Smooth muscle cell of the brain vasculature (primary cell): Measurements from ENCODE around the gene NR2C2.

Source experiments
- DNase-seq: peaks from one replicate; pipeline ENCODE4 v3.0.0-alpha.2; 2012; ENCODE audit warnings: low read depth, low spot score

NR2C2 gene

GRCh38 chr3:15017191-15017590 lies 69.8 kb downstream of the NR2C2 start:
- DNase-seq, result no peak

GRCh38 chr3:15023249-15023648 lies 75.9 kb downstream of the NR2C2 start:
- no peak for DNase-seq

- no peak for DNase-seq
Measured at GRCh38 chr3:15023719-15024118, 76.3 kb downstream of the NR2C2 start.

GRCh38 chr3:15029625-15030024 lies 82.2 kb downstream of the NR2C2 start:
- no peak for DNase-seq

- no peak for DNase-seq
Measured at GRCh38 chr3:15032650-15033049, 85.3 kb downstream of the NR2C2 start.

GRCh38 chr3:15033103-15033502 lies 85.7 kb downstream of the NR2C2 start:
- no peak for DNase-seq

GRCh38 chr3:15038306-15038705 lies 90.9 kb downstream of the NR2C2 start:
- DNase-seq, result no peak

GRCh38 chr3:15040844-15041243 lies 93.5 kb downstream of the NR2C2 start:
- no peak for DNase-seq

GRCh38 chr3:15041950-15042349 lies 94.6 kb downstream of the NR2C2 start:
- DNase-seq, result no peak

- DNase-seq, result no peak
Measured at GRCh38 chr3:15042936-15043335, 95.6 kb downstream of the NR2C2 start.

GRCh38 chr3:15043408-15044171 lies 96.2 kb downstream of the NR2C2 start:
- DNase-seq, result no peak

- no peak for DNase-seq
Measured at GRCh38 chr3:15044326-15044725, 96.9 kb downstream of the NR2C2 start.

- DNase-seq, result no peak
Measured at GRCh38 chr3:15045667-15046066, 98.3 kb downstream of the NR2C2 start.

GRCh38 chr3:15049584-15049983 lies 102.2 kb downstream of the NR2C2 start:
- no peak for DNase-seq

- no peak for DNase-seq
Measured at GRCh38 chr3:15050405-15051092, 103.2 kb downstream of the NR2C2 start.

- DNase-seq, result no peak
Measured at GRCh38 chr3:15051531-15051930, 104.1 kb downstream of the NR2C2 start.

GRCh38 chr3:15052335-15053242 lies 105.2 kb downstream of the NR2C2 start:
- no peak for DNase-seq

- DNase-seq, result no peak
Measured at GRCh38 chr3:15053541-15053940, 106.2 kb downstream of the NR2C2 start.

- no peak for DNase-seq
Measured at GRCh38 chr3:15055019-15055557, 107.7 kb downstream of the NR2C2 start.

GRCh38 chr3:15056676-15057404 lies 109.5 kb downstream of the NR2C2 start:
- no peak for DNase-seq

- no peak for DNase-seq
Measured at GRCh38 chr3:15060029-15060428, 112.6 kb downstream of the NR2C2 start.
